ENCODE results near the gene CLMP.
"Not testable (repeated sequence)": the region's sequence is repeated elsewhere in the genome, so short reads cannot be mapped to it uniquely, and the experiment has no call there.

Gene CLMP

GRCh38 chr11:123073343-123074057 is 121.5 kb downstream of the CLMP start:
- no peak for DNase-seq

- DNase-seq = no peak
Observed at GRCh38 chr11:123072762-123073161, 122.3 kb downstream of the CLMP start.

- DNase-seq = no peak
Observed at GRCh38 chr11:123072332-123072761, 122.7 kb downstream of the CLMP start.

DNA sequence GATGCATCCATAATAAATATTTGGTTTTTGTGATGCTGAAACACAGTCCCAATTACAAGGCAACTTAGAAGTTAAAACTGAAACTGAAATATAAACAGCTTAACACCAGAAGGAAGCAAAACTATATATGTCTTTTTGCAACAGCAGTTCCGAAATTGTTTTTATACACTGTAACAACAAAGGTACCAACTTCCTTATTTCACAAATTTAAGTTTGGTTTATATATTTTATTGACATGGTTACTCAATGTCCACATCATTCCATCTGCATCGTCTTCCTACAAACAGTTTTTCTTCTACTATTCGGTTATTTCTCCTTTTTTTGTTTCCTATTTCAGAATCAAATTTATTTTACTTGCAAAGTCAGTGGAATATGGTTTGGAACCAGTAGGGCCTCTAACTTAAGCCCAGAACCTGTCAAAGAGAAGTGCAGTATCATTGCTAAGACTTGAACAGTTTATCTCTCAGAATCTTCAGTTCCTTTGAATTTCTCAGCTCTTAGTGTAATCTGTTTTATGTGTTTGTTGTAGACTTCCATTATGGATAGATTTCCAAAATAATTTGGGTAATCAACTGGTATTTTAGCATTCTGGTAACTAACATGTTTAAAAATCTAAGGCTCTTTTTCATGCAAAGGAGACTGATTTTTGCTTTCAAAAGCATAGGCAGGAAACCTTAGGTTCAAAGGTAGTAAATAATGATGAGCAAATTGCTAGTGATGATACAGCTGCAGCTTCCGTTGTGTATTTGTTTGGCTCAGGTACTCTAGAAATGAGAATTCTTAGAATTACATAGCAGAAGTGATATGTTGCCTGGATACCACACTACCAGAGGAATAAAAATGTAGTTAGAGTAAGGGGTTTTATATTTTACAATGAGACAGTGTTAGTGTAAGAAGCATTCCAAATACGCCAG is 124.9 kb downstream of the CLMP start:
- DNase-seq = no peak

GRCh38 chr11:123065621-123066020 is 129.4 kb downstream of the CLMP start:
- DNase-seq = no peak

DNA sequence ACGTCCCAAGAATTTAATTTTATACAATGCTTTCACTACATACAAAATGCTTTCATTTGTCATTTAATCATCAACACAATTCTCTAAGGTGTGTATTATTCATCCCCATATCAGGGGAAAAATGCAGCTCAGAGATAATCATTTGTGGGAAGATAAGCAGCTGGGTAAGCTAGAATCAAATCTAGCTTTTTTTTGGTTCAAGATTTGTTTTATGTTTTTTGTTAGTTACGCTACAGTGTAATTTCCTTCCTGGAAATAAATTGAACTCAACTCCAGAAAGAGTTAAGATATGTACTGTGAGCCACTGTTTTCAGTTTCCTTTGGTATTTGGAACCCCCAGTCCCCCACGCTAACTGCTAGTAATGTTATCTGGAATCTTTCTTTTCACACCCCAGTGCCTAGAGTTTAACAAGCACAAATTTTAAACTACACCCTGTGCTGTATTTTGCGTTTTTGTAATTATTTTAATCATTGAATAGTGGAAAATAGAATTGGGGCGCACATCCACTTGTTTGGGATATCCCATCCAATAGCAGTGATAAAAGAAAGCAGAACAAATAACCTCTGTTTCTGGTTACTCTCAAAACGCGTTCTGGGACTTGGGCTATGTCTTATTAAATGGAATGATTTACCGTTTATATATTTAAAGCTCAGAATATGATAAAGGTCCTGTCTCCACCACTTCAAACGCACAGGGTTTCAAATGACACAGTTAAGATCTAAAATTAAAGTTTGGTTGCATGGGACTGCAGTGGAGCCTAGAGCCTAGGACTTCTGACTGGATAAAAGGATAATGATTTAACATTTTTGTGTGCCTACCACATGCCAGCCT is 131.0 kb downstream of the CLMP start:
- no peak for DNase-seq

DNA sequence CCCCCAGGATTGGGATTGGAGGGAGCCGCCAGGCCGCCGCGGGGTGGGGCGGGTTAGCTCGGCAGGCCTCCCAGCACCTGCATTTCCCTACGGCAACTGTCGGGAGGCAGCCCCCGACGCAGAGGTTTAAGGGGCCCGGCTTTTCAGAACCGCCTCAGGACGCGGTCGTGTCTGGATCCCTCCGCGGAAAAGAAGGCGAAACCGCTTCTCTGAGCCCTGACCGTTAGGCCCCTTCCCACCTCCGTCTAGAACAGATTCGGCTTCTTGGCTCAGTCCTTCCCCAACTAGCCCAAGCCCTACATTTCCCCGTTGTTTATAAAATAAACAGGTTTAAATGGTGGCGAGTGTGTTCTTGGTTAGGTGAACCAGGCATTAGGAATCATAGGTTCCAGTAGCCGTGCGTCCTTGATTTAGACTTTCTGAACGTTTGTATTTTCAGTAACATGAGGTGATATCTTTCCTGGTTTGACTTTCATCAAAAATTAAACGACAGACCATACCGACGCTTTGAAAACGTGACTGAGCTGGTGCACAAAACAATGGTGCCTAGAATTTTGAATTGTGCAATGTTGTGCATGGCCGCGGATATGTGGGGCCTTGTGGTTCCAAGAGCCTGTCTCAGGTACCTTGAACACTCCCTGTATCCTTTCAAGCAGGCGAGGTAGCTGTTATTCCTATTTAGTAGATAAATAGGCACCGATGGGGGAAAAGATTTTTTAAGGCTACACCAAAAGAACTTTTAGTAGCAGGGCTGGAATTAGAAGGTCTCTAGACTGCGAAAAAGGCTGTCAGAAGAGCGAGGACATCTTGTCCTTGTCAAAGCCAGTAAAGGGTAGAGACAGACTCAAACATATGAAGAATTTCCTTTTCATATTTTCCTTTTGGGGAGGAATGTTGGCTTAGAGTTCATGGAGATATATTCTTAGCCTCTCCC is 131.9 kb downstream of the CLMP start:
- peak; percentile 30 for DNase-seq

GRCh38 chr11:123062158-123062891 is 132.7 kb downstream of the CLMP start:
- peak; percentile 99 for DNase-seq

DNA sequence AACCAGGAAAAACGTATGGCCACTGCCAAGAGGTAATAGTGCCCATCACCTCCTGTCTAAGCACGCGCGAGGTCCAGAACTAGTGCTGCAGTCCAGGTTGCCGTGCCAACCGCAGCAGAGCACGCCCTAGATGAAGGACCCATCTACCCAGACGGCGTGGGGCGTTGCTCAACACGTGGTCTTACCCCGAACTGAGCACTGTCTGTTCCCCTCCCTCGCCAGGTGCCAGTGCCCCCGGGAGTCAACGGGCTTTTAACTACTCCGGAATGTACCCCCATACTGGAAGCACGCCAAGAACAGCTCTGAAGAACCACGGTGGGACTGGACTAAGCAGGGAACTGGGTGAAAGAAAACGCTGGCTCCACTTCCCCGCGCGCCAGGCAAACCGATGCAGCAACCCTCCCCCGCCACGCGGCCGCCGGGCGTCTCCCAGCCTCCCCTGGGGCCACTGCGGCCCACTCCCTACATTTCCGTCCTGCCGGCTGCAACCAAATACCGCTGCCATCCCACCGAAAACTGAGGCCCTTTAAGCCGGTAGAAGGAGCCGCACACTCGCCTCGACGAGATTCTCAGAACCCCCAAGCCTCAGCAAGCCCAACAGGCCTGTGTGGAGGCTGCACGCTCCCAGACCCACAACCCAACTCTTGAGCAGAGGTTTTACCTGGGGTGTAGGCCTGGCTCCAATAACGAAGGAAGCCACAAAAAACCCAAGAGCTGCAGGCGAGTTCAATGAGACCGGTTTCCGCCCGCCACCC is 133.5 kb downstream of the CLMP start, which contains the start of gene HSPA8:
HSPA8 (minus strand) TSS at position 734 of the 755 bp plus-strand sequence. CDS start 812 bp downstream, outside the sequence.
- DNase-seq = no peak

GRCh38 chr11:123060277-123061000 is 134.6 kb downstream of the CLMP start:
- no peak for DNase-seq

GRCh38 chr11:123059041-123059920 is 135.8 kb downstream of the CLMP start:
- not testable (repeated sequence) for DNase-seq

- no peak for DNase-seq
Observed at GRCh38 chr11:123057661-123058305, 137.3 kb downstream of the CLMP start.

DNA sequence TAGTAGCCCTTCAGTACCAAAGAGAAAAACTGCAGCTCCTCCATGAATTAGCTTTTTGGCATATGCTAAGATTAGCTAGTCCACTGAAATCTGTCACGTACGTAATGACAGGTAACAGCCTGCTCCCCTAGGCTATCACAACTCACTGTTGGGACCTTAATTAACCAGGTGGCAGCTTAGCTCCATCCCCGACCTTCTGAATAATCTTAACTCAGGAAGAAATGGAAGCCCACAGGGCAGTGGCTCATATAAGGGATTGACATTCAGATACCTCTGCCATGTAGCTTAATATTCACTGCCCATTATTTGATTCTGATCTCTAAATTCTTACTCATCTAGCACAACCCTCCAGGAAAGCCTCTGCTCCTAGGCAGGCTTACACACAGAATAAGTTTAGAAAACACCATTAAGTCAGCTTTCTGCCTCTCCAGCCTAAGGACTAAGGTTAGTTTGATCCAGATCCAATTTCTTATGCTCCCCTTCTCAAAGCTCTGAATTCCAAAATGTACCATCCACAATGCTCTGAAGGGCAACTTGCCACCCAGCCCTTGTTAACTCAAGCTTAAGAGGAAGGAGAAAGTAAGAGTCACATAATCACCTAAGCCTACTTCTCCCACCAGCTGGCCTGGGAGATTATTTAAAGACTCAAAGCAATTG is 138.1 kb downstream of the CLMP start:
- DNase-seq = no peak

GRCh38 chr11:123055191-123055901 is 139.7 kb downstream of the CLMP start:
- DNase-seq = no peak

DNA sequence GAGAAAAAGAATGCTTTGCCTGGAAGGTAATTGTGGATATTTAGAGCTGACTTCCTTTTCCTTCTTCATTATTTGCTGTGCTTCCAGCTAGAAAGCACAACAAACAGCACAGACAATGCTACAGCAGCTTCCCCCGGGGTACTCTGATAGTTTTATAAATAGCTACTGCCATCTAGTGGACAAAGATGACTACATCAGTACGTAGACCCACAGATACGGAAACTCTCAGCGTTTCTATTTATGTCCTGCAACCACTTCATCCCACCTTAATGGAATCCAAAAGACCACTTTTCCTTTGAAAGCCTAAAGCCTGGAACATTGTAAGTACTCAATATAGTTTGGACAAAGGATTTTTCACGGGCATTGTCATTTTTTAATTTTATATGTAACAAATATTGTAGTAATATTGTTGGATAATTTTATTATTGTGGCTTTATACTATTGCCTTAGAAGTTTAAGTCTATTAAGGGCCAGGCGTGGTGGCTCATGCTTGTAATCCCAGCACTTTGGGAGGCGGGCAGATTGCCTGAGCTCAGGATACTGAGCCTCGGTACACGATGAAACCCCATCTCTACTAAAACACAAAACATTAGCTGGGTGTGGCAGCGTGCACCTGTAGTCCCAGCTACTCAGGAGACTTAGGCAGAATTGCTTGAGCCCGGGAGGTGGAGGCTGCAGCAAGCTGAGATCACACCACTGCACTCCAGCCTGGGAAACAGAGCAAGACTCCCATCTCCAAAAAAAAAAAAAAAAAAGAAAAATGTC is 140.6 kb downstream of the CLMP start:
- DNase-seq = peak; percentile 22

All from GDM1 (cell line).